22Rv1 (cell line): Measurements from ENCODE around the gene CNTN1.

Experiments used
- CTCF ChIP-seq: fragments of 450-650 bp; IDR thresholded peaks from 2 replicates; pipeline ENCODE4 v1.5.1; 2017; ENCODE audit warnings: mild to moderate bottlenecking
- ZFX ChIP-seq: fragments of 450-650 bp; IDR thresholded peaks from 2 replicates; pipeline ENCODE4 v1.6.1; 2017; ENCODE audit warnings: antibody characterized with exemption, borderline replicate concordance

DNA sequence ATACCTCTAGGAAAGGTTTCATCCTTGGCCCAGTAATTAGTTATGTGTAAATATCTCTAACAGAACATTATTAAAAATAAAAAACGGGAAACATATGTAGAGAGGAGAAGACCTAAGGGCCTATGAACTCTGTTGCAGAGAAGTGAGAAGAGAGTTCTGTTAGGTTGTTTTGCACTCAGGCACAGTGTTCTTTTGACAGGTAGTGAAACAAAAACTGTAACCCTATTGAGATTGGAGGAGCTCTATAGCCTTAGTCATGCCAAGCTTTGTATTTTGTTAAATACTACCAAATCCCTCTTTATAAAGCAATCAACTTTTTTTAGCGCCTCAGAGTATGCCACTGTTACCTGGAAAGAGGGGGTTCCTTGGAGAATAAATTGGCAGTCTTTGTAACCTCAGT, 77.6 kb downstream of the CNTN1 start:
- no peak for TF ChIP-seq CTCF
- no peak for TF ChIP-seq ZFX
